Measurements from ENCODE around the gene PDE4D.

PDE4D gene

DNA sequence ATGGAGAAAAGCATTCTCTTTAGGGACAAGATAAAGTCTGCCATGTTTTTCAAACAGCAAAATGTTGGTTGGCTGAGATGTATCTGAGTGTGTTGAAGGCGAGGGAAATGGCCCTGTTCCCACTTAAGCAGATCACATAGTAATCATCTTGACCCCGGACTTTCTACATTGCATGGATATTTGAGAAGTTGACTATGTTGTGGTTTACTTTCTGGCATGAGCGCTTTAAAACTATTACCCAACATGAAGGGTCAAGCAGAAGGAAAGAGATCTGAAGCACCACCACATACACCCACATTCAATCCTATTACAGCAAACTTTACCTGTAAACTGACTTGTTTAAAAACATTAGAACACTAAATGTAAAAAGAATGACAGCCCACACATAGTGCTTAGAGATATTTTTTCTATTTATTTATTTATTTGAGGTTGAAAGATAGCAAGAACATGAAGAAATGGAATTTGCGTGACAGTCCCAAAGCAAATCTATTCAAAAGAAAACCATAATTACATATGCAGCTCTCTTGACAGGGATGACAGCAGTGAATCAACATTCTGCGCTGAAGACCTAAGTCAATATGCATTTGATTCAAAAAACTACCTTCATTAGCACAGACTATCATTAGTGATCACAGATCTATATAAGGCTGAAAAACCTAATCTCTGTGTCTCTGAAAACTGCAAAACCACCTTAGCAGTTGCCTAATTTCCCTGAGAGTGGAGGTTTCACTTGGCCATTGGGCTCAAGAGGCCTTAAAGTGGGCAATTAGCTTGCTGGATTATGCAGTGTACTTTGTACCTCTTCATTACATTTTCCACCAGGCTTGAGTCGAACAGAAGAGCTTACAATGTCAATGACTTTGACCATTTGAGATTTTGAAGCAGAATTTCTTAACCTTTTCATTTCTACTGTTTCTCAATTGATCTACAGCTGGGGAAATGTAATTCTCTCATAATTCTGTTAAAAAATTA is 195.0 kb downstream of the PDE4D start:
- DNase-seq = no peak
- TF ChIP-seq, protein P1, sequence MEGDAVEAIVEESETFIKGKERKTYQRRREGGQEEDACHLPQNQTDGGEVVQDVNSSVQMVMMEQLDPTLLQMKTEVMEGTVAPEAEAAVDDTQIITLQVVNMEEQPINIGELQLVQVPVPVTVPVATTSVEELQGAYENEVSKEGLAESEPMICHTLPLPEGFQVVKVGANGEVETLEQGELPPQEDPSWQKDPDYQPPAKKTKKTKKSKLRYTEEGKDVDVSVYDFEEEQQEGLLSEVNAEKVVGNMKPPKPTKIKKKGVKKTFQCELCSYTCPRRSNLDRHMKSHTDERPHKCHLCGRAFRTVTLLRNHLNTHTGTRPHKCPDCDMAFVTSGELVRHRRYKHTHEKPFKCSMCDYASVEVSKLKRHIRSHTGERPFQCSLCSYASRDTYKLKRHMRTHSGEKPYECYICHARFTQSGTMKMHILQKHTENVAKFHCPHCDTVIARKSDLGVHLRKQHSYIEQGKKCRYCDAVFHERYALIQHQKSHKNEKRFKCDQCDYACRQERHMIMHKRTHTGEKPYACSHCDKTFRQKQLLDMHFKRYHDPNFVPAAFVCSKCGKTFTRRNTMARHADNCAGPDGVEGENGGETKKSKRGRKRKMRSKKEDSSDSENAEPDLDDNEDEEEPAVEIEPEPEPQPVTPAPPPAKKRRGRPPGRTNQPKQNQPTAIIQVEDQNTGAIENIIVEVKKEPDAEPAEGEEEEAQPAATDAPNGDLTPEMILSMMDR (IDR thresholded peaks at IDR 0.05; ENCODE audit: low read depth, low read length) = no peak

GRCh38 chr5:59694411-59694810 is 199.1 kb downstream of the PDE4D start:
- Histone ChIP-seq H3K36me3 (no peaks in the 10 kb centered on the region), H3K4me1 (no peaks in the 10 kb centered on the region), H3K27me3 (no peaks in the 10 kb centered on the region), H3K9me3 (no peaks in the 10 kb centered on the region), H3K4me3 (ENCODE audit: low read depth, low read length) (no peak overlapping the region)
- TF ChIP-seq, protein P1 (IDR thresholded peaks at IDR 0.05; ENCODE audit: low read depth, low read length) = no peak
- no peak for DNase-seq

More for the DNA sequence above, 195.0 kb downstream of the PDE4D start:
- Histone ChIP-seq H3K4me3 (ENCODE audit: low read depth, low read length) (no peak overlapping the region), H3K36me3 (no peaks in the 10 kb centered on the region), H3K4me1 (no peaks in the 10 kb centered on the region), H3K27me3 (no peaks in the 10 kb centered on the region), H3K9me3 (no peaks in the 10 kb centered on the region)

DNA sequence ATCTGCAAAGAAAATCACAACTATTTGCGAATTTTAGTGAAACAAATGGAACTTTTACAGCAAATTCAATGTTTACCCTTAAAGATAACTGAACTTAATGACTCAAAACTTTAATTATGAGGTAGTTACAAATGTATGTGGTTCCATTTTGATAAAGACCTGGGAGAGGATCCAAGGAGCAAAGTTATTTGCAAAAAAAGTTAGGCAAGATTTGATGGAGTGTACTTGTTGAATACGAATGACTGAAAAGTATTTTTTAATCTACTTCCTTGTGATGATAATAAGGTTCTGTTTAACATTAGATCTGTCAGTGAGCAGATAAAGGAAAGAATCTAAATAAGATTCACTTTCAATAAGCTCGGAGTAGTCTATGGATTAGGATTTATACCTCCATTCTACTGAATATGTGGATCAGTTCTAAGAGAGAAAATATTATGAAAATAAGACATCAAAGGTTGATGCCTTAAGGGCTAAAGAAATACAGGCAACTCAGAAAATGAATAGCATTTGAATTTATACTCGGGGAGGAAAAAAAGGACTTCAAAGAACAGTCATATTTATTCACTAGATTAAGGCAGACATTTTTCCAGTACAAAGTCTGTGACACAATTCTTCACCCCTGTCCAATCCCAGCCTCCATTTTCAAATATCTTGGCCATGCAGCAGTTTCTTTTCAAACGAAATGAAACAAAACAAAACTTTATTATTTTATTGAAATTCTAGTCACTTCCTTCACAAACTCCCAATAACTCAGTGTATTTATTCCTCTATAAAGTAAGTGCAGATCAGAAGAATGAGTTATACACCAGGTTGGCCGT is 199.8 kb downstream of the PDE4D start:
- no peak for DNase-seq
- no peaks in the 10 kb centered on the region for H3K27me3 ChIP-seq
- TF ChIP-seq, protein P1 (IDR thresholded peaks at IDR 0.05; ENCODE audit: low read depth, low read length) = no peak
- H3K9me3 ChIP-seq = no peaks in the 10 kb centered on the region
- no peaks in the 10 kb centered on the region for H3K36me3 ChIP-seq
- no peak overlapping the region for H3K4me3 ChIP-seq (ENCODE audit: low read depth, low read length)
- no peaks in the 10 kb centered on the region for H3K4me1 ChIP-seq

DNA sequence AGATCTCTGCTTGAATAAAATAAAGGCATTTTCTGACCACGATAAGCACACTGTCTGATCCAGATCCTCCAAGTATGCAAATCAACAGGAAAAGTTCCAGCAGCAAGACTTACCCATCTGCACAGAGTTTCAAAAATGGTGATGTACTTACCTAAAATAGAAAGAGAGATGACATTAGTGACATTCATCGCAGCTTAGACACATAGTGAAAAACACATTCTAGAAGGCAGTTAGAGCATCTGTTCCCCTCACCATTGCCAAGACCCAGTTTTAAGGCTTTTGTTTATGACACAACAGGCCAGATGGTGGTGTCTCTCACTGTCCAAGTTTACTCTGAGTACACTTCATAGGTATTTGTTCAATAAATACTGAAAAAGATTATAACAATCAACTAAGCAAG is 207.7 kb downstream of the PDE4D start:
- TF ChIP-seq, protein P1 (IDR thresholded peaks at IDR 0.05; ENCODE audit: low read depth, low read length) = no peak
- no peaks in the 10 kb centered on the region for H3K4me1 ChIP-seq
- DNase-seq = no peak
- H3K4me3 ChIP-seq (ENCODE audit: low read depth, low read length) = no peak overlapping the region
- H3K9me3 ChIP-seq = no peaks in the 10 kb centered on the region
- H3K27me3 ChIP-seq = no peaks in the 10 kb centered on the region
- H3K36me3 ChIP-seq = no peaks in the 10 kb centered on the region

GRCh38 chr5:59685191-59685530 is 208.4 kb downstream of the PDE4D start:
- H3K4me1 ChIP-seq = no peaks in the 10 kb centered on the region
- H3K9me3 ChIP-seq = no peaks in the 10 kb centered on the region
- TF ChIP-seq, protein P1 (IDR thresholded peaks at IDR 0.05; ENCODE audit: low read depth, low read length) = no peak
- no peak for DNase-seq
- no peak overlapping the region for H3K4me3 ChIP-seq (ENCODE audit: low read depth, low read length)
- no peaks in the 10 kb centered on the region for H3K36me3 ChIP-seq
- H3K27me3 ChIP-seq = no peaks in the 10 kb centered on the region

Measured in BE2C (cell line).